K562 (cell line): Measurements from ENCODE around the gene CHCHD5. TPM values are rescaled to one million over a fixed set of nuclear protein-coding genes. Genes with fewer than 3 reads are reported as not detected.
A peak's percentile ranks its signal among the peaks of the same experiment; 100 is the strongest.

Experiments
- ARNT ChIP-seq, 2 experiments: fragments of 450-650 bp; IDR thresholded peaks; 2 replicates each; pipeline ENCODE4 v1.6.1; 2016; ENCODE audit warnings: mild to moderate bottlenecking in 1 of 2
- COPS2 ChIP-seq: fragments of 450-650 bp; conservative IDR thresholded peaks from 2 replicates; pipeline ENCODE4 v1.6.1; 2016; ENCODE audit warnings: mild to moderate bottlenecking, moderate library complexity
- CSDE1 ChIP-seq, 2 experiments: fragments of 450-650 bp; IDR thresholded peaks; 2 replicates each; pipeline ENCODE4 v1.6.1; 2016; ENCODE audit warnings: mild to moderate bottlenecking in 1 of 2
- DNMT1 ChIP-seq: fragments of 450-650 bp; IDR thresholded peaks from 2 replicates; pipeline ENCODE4 v1.6.1; 2016; ENCODE audit warnings: antibody characterized with exemption, mild to moderate bottlenecking
- E2F3 ChIP-seq: fragments of 250-450 bp; sonication (Bioruptor Pico); IDR thresholded peaks from 2 replicates; pipeline ENCODE4 v1.4.0; 2020; ENCODE audit warnings: mild to moderate bottlenecking
- FOXM1 ChIP-seq, 2 experiments: fragments of 450-650 bp in 1 of 2; sonication (generic) in 1 of 2; formaldehyde crosslinking in 1 of 2; IDR thresholded peaks; 2 replicates each; pipeline versions ENCODE4 v1.6.1 to v1.9.0; 2017 to 2022; ENCODE audit warnings: low read depth in 2 of 2, mild to moderate bottlenecking in 2 of 2, missing genetic modification reagents in 1 of 2, moderate library complexity in 1 of 2
- GABPB2 ChIP-seq: fragments of 250-450 bp; sonication (Bioruptor Pico); conservative IDR thresholded peaks from 2 replicates; pipeline ENCODE4 v1.5.1; 2021; ENCODE audit warnings: mild to moderate bottlenecking
- HOMEZ ChIP-seq: fragments of 250-450 bp; sonication (Bioruptor Pico); IDR thresholded peaks from 2 replicates; pipeline ENCODE4 v1.4.0; 2020; ENCODE audit warnings: mild to moderate bottlenecking, moderate library complexity
- MEF2D ChIP-seq: conservative IDR thresholded peaks from 2 replicates; pipeline ENCODE4 v1.6.1; 2016; ENCODE audit warnings: low read depth, missing genetic modification characterization, missing compliant biosample characterization
- SIN3A ChIP-seq, 2 experiments: fragments of 150-350 bp in 1 of 2; IDR thresholded peaks; 2 replicates each; pipeline ENCODE4 v1.6.1; 2011 to 2016; ENCODE audit warnings: borderline replicate concordance in 2 of 2, low read depth in 2 of 2, low read length in 2 of 2, mild to moderate bottlenecking in 2 of 2, moderate library complexity in 2 of 2; ENCODE audit not compliant: control insufficient read depth in 1 of 2
- SPI1 ChIP-seq: IDR thresholded peaks from 2 replicates; pipeline ENCODE4 v1.6.1; 2011; ENCODE audit warnings: low read depth, low read length, control low read depth, borderline replicate concordance
- SREBF2 ChIP-seq: sonication (generic); formaldehyde crosslinking; IDR thresholded peaks from 2 replicates; pipeline ENCODE4 v1.4.0; 2020; ENCODE audit warnings: mild to moderate bottlenecking, missing genetic modification reagents
- SRSF3 ChIP-seq: fragments of 200-400 bp; formaldehyde crosslinking; IDR thresholded peaks from 2 replicates; pipeline ENCODE4 v1.6.1; 2016; ENCODE audit warnings: mild to moderate bottlenecking, low read length, moderate library complexity; ENCODE audit not compliant: insufficient read depth
- TCF7L2 ChIP-seq: fragments of 150-350 bp; IDR thresholded peaks from 2 replicates; pipeline ENCODE4 v1.6.1; 2016; ENCODE audit warnings: low read depth, mild to moderate bottlenecking, low read length, moderate library complexity
- TCFL5 ChIP-seq: fragments of 250-450 bp; sonication (Bioruptor Pico); conservative IDR thresholded peaks from 2 replicates; pipeline ENCODE4 v1.6.1; 2021; ENCODE audit warnings: mild to moderate bottlenecking, moderate library complexity, matching md5 sums
- TGIF2 ChIP-seq: sonication (generic); formaldehyde crosslinking; IDR thresholded peaks from 2 replicates; pipeline ENCODE4 v1.8.1; 2022; ENCODE audit warnings: mild to moderate bottlenecking, missing genetic modification reagents, moderate library complexity
- ZNF175 ChIP-seq: fragments of 200-800 bp; sonication (Bioruptor generic); IDR thresholded peaks from 2 replicates; pipeline ENCODE4 v1.6.1; 2016; ENCODE audit warnings: low read depth, mild to moderate bottlenecking, missing genetic modification characterization, missing compliant biosample characterization
- ZNF23 ChIP-seq: fragments of 250-450 bp; sonication (Bioruptor Pico); IDR thresholded peaks from 2 replicates; pipeline ENCODE4 v1.4.0; 2020; ENCODE audit warnings: mild to moderate bottlenecking
- polyA plus RNA-seq, 8 experiments: library from polyadenylated mRNA; depleted of rRNA in 4 of 8; stranded (reverse) in 5 of 8; unstranded in 3 of 8; fragments of >200 nt; fragmentation: Nextera tagmentation in 2 of 8; fragmentation: Illumina TruSeq in 1 of 8; extraction: Ambion mirVana in 2 of 8; extraction: Trizol in 1 of 8; gene quantifications; 2 replicates each; pipeline versions ENCODE4 v1.2.1 to v1.2.3, GENCODE V29; 2011 to 2014; ENCODE audit warnings: inconsistent platforms in 1 of 8, missing spikeins in 1 of 8
- total RNA-seq, 7 experiments: library from RNA; depleted of rRNA in 6 of 7; stranded (reverse); fragments of >200 nt in 6 of 7; fragmentation: Illumina TruSeq in 2 of 7; extraction: Trizol in 2 of 7; gene quantifications; 2 replicates each; pipeline versions ENCODE4 v1.2.1 to v1.2.3, GENCODE V29; 2011 to 2021; ENCODE audit warnings: low replicate concordance in 1 of 7
- TF ChIP-seq, protein P1 (sequence below): fragments of 250-450 bp; sonication (Bioruptor Pico); IDR thresholded peaks from 2 replicates; pipeline ENCODE4 v1.5.1; 2021; ENCODE audit warnings: mild to moderate bottlenecking
- TF ChIP-seq, protein P2 (sequence below): fragments of 250-450 bp; sonication (Bioruptor Pico); IDR thresholded peaks from 2 replicates; pipeline ENCODE4 v1.5.0; 2020; ENCODE audit warnings: mild to moderate bottlenecking
- TF ChIP-seq, protein P3 (sequence below): fragments of 200-800 bp; sonication (Bioruptor generic); IDR thresholded peaks from 2 replicates; pipeline ENCODE4 v1.6.1; 2017; ENCODE audit warnings: missing genetic modification characterization, missing compliant biosample characterization

CHCHD5 gene
- total and polyA plus RNA-seq, 9 of the 15 experiments (the other 6 are each of a cell fraction or from before 2014, with no cell fraction given) = 7.4 to 79.3 (median 33.4) TPM

DNA sequence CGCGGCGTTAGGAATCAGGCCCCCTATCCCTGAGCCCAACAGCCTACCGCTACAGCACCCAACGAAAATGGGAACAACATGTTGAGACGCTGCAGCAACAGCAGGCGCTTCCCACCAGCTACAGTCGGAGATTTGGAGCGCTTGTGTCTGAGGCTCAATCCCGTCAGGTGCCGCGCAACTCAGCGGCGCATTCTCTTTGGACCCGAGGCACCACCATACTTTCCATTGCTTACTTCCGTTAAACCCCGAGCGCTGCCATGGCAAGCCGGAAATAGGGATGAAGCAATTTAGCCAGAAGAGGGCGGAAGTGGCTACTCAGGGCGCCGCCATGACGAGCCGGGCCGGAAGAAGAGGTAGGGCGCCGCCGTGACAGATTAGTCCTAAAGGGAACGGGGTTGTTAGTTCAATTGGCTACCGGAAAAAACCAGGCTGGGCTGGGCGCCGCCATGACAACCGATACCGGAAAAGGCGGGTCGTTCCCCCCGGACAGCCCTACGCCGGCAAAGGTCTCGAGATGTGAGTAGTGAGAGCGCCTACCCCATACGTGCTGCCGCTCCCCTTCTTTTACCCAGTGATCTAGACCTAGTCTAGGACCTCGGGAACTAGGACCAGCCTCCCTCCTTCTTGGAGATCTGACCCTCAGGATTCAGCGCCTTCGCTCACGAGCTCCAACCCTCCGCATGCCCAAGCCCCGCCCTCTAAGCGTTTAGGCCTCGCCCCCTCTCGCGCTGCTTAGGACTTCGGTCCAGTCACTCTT lies at the start of gene CHCHD5 (continued):
- TF ChIP-seq, protein P1, sequence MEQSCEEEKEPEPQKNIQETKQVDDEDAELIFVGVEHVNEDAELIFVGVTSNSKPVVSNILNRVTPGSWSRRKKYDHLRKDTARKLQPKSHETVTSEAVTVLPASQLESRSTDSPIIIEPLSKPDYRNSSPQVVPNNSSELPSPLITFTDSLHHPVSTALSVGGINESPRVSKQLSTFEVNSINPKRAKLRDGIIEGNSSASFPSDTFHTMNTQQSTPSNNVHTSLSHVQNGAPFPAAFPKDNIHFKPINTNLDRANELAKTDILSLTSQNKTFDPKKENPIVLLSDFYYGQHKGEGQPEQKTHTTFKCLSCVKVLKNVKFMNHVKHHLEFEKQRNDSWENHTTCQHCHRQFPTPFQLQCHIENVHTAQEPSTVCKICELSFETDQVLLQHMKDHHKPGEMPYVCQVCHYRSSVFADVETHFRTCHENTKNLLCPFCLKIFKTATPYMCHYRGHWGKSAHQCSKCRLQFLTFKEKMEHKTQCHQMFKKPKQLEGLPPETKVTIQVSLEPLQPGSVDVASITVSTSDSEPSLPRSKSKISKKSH (CRISPR knock-in tag) = no peak
- TF ChIP-seq MEF2D (peak; percentile 37; the same call in 1 of the 2 replicates), E2F3 (CRISPR knock-in tag) (no peak), SPI1 (peak; percentile 77), TCF7L2 (peak; percentile 72; the same call in 1 of the 2 replicates), HOMEZ (CRISPR knock-in tag) (no peak), ZNF23 (CRISPR knock-in tag) (no peak), CSDE1 (IDR thresholded peaks at IDR 0.05) (peak in 1 of 2 experiments; percentile 72; a peak in 2 of 4 replicates), FOXM1 (IDR thresholded peaks at IDR 0.05; ENCODE audit: low read depth) (no peak), FOXM1 (CRISPR knock-in tag; IDR thresholded peaks at IDR 0.05; ENCODE audit: low read depth) (peak; percentile 69; the same call in 1 of the 2 replicates), DNMT1 (no peak), ARNT (IDR thresholded peaks at IDR 0.05) (no peak), SREBF2 (CRISPR knock-in tag) (no peak), TCFL5 (no peak), SRSF3 (no peak), SIN3A (IDR thresholded peaks at IDR 0.05; ENCODE audit: borderline replicate concordance in 2 of 2, control insufficient read depth in 1 of 2, low read depth in 2 of 2, low read length in 2 of 2) (peak; percentile 18 to 42; a peak in 1 of 4 replicates), ZNF175 (CRISPR knock-in tag) (peak; percentile 75; the same call in 1 of the 2 replicates), TGIF2 (CRISPR knock-in tag) (no peak), COPS2 (no peak), GABPB2 (CRISPR knock-in tag) (no peak)
- TF ChIP-seq, protein P2, sequence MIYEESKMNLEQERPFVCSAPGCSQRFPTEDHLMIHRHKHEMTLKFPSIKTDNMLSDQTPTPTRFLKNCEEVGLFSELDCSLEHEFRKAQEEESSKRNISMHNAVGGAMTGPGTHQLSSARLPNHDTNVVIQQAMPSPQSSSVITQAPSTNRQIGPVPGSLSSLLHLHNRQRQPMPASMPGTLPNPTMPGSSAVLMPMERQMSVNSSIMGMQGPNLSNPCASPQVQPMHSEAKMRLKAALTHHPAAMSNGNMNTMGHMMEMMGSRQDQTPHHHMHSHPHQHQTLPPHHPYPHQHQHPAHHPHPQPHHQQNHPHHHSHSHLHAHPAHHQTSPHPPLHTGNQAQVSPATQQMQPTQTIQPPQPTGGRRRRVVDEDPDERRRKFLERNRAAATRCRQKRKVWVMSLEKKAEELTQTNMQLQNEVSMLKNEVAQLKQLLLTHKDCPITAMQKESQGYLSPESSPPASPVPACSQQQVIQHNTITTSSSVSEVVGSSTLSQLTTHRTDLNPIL = no peak
- TF ChIP-seq, protein P3, sequence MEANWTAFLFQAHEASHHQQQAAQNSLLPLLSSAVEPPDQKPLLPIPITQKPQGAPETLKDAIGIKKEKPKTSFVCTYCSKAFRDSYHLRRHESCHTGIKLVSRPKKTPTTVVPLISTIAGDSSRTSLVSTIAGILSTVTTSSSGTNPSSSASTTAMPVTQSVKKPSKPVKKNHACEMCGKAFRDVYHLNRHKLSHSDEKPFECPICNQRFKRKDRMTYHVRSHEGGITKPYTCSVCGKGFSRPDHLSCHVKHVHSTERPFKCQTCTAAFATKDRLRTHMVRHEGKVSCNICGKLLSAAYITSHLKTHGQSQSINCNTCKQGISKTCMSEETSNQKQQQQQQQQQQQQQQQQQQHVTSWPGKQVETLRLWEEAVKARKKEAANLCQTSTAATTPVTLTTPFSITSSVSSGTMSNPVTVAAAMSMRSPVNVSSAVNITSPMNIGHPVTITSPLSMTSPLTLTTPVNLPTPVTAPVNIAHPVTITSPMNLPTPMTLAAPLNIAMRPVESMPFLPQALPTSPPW (CRISPR knock-in tag) = peak; percentile 72
